Duodenal mucosa (tissue), 2 donors: ENCODE measurements around the gene METAP1.
"Not testable (repeated sequence)": the region's sequence is repeated elsewhere in the genome, so short reads cannot be mapped to it uniquely, and the experiment has no call there.

Experiments
- H3K27ac ChIP-seq: one replicate; pipeline ENCODE4 v1.7.0; 2013; ENCODE audit warnings: low read depth, low read length
- H3K27me3 ChIP-seq, 2 donors: one replicate each; pipeline ENCODE4 v1.7.0; 2013; ENCODE audit warnings: low read length in 2 of 2, control low read depth in 1 of 2; ENCODE audit not compliant: insufficient read depth in 2 of 2, control insufficient read depth in 1 of 2
- H3K36me3 ChIP-seq, 2 donors: one replicate each; pipeline ENCODE4 v1.7.0; 2013; ENCODE audit warnings: low read length in 2 of 2, control low read depth in 1 of 2; ENCODE audit not compliant: insufficient read depth in 2 of 2, control insufficient read depth in 1 of 2
- H3K4me1 ChIP-seq, 2 donors: one replicate each; pipeline ENCODE4 v1.7.0; 2013; ENCODE audit warnings: low read length in 2 of 2, control low read depth in 1 of 2; ENCODE audit not compliant: insufficient read depth in 2 of 2, control insufficient read depth in 1 of 2
- H3K4me3 ChIP-seq, 2 donors: one replicate each; pipeline ENCODE4 v1.7.0; 2013; ENCODE audit warnings: low read length in 2 of 2, low read depth in 1 of 2
- H3K9ac ChIP-seq, 2 donors: one replicate each; pipeline ENCODE4 v1.7.0; 2013; ENCODE audit warnings: low read length in 2 of 2, low read depth in 1 of 2
- H3K9me3 ChIP-seq, 2 donors: one replicate each; pipeline ENCODE4 v1.7.0; 2013; ENCODE audit warnings: low read length in 2 of 2, control low read depth in 1 of 2; ENCODE audit not compliant: control insufficient read depth in 1 of 2

METAP1 gene

DNA sequence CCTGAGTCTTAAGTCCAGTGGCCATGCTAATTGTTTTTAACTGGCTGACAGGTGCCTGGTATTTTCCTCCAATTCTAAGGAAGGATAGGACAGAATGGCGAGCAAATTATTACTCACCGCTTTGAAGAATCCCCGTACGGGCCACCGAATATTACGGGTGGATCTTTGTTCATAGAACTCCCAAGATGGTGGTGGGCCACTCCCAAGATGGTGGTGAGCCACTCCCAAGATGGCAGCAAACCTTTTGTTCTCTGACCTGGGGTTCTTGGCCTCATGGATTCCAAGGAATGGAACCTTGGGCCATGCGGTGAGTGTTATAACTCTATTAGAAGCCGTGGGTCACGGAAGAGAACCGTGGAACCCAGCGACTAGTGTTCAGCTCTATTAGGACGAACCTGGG, 113.8 kb downstream of the METAP1 start:
- not testable (repeated sequence) for H3K4me3 ChIP-seq, H3K9me3 ChIP-seq, H3K9ac ChIP-seq, H3K36me3 ChIP-seq, H3K4me1 ChIP-seq, H3K27ac ChIP-seq, H3K27me3 ChIP-seq
